Type B pancreatic cell (in vitro differentiated cells): ENCODE results near the gene CBARP. TPM values are rescaled to one million over a fixed set of nuclear protein-coding genes. Genes with fewer than 3 reads are reported as not detected.

Experiments used
- DNase-seq: peaks from one replicate; pipeline ENCODE4 v3.0.0; 2021; ENCODE audit warnings: mixed read lengths; ENCODE audit not compliant: unreplicated experiment; ENCODE audit errors: extremely low spot score
- H3K27ac Mint-ChIP-seq: 2 replicates; pipeline ENCODE4 v1.8.0; 2021; ENCODE audit warnings: mild to moderate bottlenecking, mixed read lengths
- H3K27me3 Mint-ChIP-seq: 2 replicates; pipeline ENCODE4 v1.8.0; 2021; ENCODE audit warnings: mixed read lengths
- H3K36me3 Mint-ChIP-seq: 2 replicates; pipeline ENCODE4 v1.8.0; 2021; ENCODE audit warnings: mixed read lengths
- H3K4me1 Mint-ChIP-seq: one replicate; pipeline ENCODE4 v1.8.0; 2021; ENCODE audit warnings: mixed read lengths; ENCODE audit not compliant: unreplicated experiment
- H3K4me3 Mint-ChIP-seq: 2 replicates; pipeline ENCODE4 v1.8.0; 2021; ENCODE audit warnings: mild to moderate bottlenecking, mixed read lengths
- H3K9me3 Mint-ChIP-seq: 2 replicates; pipeline ENCODE4 v1.8.0; 2021; ENCODE audit warnings: mixed read lengths
- total RNA-seq: library from RNA; stranded (reverse); gene quantifications from 2 replicates; pipeline ENCODE4 v1.2.1, GENCODE V29; 2021; ENCODE audit warnings: low replicate concordance
- TF ChIP-seq, protein P1 (sequence below): fragments of 200-600 bp; sonication (generic); conservative IDR thresholded peaks from 2 replicates; pipeline ENCODE4 v1.5.0; 2021; ENCODE audit warnings: antibody characterized with exemption, mild to moderate bottlenecking

The CBARP gene
- total RNA-seq, 1 donor from 2014 or later, result 10.8 TPM

DNA sequence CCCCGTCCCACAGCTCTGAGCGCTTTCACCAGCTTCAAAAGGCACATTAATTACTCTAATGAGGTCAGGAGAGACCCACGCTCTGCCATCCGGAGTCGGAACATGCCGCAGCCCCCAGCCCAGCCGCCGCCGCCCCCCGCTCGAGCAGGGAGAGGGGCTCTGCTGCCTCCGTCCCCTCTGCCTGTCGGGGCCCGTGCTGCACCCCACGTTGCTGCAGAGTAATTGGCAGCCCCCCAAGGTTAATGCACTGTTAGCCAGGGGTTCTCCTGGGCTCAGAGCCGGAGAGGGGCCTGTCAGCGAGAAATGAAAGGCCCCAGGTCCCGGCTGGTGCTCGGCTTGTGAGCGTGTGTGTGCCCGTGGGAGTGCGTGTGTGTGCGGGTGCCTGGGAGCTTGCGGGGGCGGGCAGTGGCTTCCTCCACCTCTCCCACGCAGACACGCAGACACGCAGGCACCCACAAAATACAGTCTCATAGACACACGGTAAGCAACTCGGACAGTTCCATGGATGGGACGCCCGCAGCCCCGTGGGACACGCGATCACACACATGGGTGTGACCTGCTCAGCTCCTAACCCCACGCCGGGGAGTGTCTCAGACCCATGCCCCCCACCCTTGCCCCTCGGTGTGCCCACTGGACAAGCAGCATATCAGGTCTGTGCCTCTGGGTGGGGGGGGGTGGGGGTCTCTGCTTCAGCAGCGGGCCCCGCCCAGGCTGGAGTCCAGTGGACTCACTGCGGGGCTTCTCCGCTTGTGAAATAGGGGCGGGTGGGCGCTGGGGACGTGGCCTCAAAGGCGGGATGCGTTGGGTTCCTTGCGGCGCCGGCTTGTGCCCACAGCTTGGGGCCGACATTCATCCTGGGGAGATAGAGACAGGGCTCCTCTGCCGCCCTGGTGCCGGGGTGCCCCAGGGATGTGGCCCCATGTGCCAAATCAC, 43.1 kb upstream of the CBARP start:
- no peaks in the 10 kb centered on the region for H3K36me3 Mint-ChIP-seq
- no peak for DNase-seq
- H3K9me3 Mint-ChIP-seq, result no peaks in the 10 kb centered on the region
- peaks cover 20% of the 10 kb centered on the region for H3K4me1 Mint-ChIP-seq
- H3K27me3 Mint-ChIP-seq, result peaks cover 7% of the 10 kb centered on the region
- TF ChIP-seq, protein P1, sequence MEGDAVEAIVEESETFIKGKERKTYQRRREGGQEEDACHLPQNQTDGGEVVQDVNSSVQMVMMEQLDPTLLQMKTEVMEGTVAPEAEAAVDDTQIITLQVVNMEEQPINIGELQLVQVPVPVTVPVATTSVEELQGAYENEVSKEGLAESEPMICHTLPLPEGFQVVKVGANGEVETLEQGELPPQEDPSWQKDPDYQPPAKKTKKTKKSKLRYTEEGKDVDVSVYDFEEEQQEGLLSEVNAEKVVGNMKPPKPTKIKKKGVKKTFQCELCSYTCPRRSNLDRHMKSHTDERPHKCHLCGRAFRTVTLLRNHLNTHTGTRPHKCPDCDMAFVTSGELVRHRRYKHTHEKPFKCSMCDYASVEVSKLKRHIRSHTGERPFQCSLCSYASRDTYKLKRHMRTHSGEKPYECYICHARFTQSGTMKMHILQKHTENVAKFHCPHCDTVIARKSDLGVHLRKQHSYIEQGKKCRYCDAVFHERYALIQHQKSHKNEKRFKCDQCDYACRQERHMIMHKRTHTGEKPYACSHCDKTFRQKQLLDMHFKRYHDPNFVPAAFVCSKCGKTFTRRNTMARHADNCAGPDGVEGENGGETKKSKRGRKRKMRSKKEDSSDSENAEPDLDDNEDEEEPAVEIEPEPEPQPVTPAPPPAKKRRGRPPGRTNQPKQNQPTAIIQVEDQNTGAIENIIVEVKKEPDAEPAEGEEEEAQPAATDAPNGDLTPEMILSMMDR, result no peak
- H3K4me3 Mint-ChIP-seq, result no peak overlapping the region
- peak overlapping the region; percentile 85 for H3K27ac Mint-ChIP-seq

DNA sequence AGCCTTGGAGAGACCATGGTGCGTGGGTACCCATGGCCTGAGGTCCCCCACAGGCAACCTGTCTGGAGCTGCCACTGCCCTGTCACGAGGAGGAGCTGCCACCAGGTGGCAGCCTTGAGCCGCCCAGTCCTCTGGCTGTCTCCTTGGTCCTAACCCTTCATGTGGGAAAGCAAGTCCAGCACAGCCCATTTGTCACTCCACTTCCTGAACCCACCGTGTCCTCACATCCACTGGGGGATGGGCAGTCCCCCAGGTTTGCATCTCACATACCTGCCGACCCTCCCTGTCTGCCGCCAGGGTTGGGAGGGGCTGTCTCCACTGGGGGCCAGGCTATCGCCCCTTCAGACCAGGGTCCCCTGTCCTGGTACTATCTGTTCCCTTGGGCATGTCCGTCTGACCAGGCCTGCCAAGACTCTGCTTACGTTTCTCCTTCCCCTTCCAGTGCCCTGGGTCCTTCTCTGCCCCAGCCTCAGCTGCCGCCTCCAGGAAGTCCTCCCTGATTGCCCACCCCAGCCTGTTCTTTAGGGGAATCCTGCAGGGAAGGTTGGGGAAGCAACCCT, 42.1 kb upstream of the CBARP start:
- H3K36me3 Mint-ChIP-seq, result no peaks in the 10 kb centered on the region
- H3K27me3 Mint-ChIP-seq, result peaks cover 6% of the 10 kb centered on the region
- H3K4me3 Mint-ChIP-seq, result peak overlapping the region; percentile 82
- H3K9me3 Mint-ChIP-seq, result no peaks in the 10 kb centered on the region
- H3K27ac Mint-ChIP-seq, result peak overlapping the region; percentile 85
- peak; percentile 91 for DNase-seq
- H3K4me1 Mint-ChIP-seq, result peaks cover 17% of the 10 kb centered on the region
- TF ChIP-seq, protein P1, result peak; percentile 96

DNA sequence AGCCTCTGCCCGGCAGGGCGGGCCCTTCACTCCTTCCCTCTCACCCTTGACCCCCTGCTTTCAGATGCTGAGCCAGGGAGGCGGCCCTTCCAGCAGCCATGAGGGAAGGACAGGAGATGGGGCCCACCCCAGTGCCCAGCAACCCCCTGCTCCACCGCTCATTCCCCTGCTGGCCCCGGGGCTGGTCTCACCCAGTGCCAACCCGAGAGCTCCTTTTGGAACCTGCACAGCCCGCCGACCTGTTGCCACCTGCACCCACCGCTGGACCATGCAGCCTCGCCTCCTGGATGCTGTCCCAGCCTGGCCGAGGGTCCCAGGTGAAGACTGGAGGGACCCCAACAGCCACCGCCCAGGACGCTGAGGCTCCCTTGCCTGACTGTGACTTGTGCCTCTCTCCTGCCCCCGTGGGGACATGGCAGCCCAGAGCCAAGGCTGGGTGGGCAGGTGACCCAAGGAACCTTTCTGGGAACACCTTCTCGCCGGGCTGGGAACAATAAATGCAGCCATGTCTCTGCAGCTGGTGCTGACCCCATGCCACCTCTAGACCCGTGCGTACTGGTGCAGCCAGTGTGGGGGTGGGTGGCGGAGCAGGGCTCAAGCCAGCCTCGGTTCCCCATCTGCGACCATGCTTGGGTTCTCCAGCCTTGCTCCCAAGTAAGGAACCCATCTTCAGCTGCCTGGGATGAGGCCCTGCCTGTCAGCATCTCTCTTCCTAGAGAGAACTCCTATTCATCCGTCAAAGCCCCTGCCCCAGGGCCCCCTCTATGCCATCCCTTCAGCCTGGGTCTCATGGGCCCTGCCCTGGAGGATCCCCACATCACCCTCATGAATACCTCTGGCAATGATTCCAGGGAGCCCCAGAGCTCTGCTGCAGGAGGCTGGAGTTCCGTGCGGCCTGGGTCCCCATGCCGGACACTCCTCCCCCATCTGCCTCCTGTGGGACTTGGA, 41.2 kb upstream of the CBARP start:
- Mint-ChIP-seq H3K36me3 (no peaks in the 10 kb centered on the region), H3K4me3 (peak overlapping the region; percentile 82), H3K9me3 (no peaks in the 10 kb centered on the region), H3K27me3 (no peaks in the 10 kb centered on the region), H3K4me1 (peaks cover 10% of the 10 kb centered on the region), H3K27ac (peak overlapping the region; percentile 85)
- TF ChIP-seq, protein P1, result no peak
- DNase-seq, result no peak

DNA sequence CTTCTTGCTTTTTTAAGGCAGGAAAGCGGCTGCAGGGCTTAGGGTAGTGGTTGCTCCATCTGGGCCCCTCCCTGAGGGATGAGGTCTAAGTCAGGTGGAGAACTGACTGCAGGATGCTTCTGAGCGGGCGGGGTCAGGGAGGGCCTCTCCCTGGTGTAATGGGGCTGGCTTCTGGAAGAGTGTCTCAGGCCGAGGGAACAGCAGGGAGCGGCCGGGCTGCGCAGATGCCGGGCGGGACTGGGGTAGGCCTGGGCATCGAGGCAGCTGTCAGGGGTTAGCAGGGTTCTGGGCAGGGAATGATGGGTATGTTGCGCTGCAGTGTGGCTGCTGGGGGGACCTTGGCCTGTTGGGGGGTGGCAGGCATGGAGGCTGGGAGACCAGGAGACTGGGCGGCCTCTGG, 40.3 kb upstream of the CBARP start:
- TF ChIP-seq, protein P1, result no peak
- Mint-ChIP-seq H3K36me3 (peaks cover 5% of the 10 kb centered on the region), H3K27me3 (no peaks in the 10 kb centered on the region), H3K27ac (peak overlapping the region; percentile 53), H3K4me1 (peaks cover 16% of the 10 kb centered on the region), H3K9me3 (no peaks in the 10 kb centered on the region), H3K4me3 (peak overlapping the region; percentile 28)
- no peak for DNase-seq

DNA sequence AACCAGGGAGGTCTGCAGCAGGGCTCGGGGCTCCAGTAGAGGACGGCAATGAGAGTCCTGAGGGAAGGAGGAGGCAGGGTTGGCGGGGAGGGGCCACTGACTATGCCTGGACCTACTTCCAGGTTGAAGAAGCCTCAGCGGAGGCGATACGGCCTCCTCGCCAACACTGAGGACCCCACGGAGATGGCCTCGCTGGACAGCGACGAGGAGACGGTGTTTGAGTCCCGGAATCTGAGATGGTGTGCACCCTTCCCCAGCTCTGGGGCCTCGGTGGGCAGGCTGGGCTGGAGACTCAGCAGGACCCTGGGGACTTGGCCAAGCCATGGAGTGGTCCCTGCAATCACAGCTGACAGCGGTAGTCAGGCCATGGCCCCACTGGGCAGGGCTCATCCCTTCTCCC, 39.3 kb upstream of the CBARP start:
- H3K4me1 Mint-ChIP-seq, result peaks cover 21% of the 10 kb centered on the region
- no peak for DNase-seq

More for the DNA sequence above, 39.3 kb upstream of the CBARP start:
- Mint-ChIP-seq H3K9me3 (no peaks in the 10 kb centered on the region), H3K27me3 (no peaks in the 10 kb centered on the region), H3K36me3 (peaks cover 9% of the 10 kb centered on the region), H3K4me3 (peak overlapping the region; percentile 89), H3K27ac (peak overlapping the region; percentile 53)
- TF ChIP-seq, protein P1, result no peak
